Measurements from ENCODE around the gene C11orf86. TPM values are rescaled to one million over a fixed set of nuclear protein-coding genes. Genes with fewer than 3 reads are reported as not detected.

C11orf86 gene
- total and polyA plus RNA-seq, 2 donors (not counting 3 experiments of a cell fraction or from before 2014, with no cell fraction given), result not detected

- FAIRE-seq (no peak), DNase-seq (ENCODE audit: low read depth, low spot score) (no peak)
- TF ChIP-seq, protein P1, sequence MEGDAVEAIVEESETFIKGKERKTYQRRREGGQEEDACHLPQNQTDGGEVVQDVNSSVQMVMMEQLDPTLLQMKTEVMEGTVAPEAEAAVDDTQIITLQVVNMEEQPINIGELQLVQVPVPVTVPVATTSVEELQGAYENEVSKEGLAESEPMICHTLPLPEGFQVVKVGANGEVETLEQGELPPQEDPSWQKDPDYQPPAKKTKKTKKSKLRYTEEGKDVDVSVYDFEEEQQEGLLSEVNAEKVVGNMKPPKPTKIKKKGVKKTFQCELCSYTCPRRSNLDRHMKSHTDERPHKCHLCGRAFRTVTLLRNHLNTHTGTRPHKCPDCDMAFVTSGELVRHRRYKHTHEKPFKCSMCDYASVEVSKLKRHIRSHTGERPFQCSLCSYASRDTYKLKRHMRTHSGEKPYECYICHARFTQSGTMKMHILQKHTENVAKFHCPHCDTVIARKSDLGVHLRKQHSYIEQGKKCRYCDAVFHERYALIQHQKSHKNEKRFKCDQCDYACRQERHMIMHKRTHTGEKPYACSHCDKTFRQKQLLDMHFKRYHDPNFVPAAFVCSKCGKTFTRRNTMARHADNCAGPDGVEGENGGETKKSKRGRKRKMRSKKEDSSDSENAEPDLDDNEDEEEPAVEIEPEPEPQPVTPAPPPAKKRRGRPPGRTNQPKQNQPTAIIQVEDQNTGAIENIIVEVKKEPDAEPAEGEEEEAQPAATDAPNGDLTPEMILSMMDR (IDR thresholded peaks at IDR 0.05; ENCODE audit: extremely low read depth in 1 of 2, insufficient read depth in 1 of 2, low read depth in 1 of 2, low read length in 2 of 2), result no peak
- TF ChIP-seq MAX (IDR thresholded peaks at IDR 0.05; ENCODE audit: insufficient read depth, insufficient read length) (no peak), MYC (IDR thresholded peaks at IDR 0.05; ENCODE audit: low read depth, low read length) (no peak), POLR2AphosphoS5 (IDR thresholded peaks at IDR 0.05; ENCODE audit: insufficient read depth, low read depth, low read length) (no peak), GATA2 (IDR thresholded peaks at IDR 0.05; ENCODE audit: insufficient read depth, insufficient read length, low read depth, low read length) (no peak), JUN (IDR thresholded peaks at IDR 0.05; ENCODE audit: borderline replicate concordance, insufficient read depth, insufficient read length, low read depth) (no peak), EZH2 (IDR thresholded peaks at IDR 0.05; ENCODE audit: borderline replicate concordance, low read depth, low read length, severe bottlenecking) (no peak), POLR2A (IDR thresholded peaks at IDR 0.05; ENCODE audit: low read depth, low read length) (no peak), FOS (IDR thresholded peaks at IDR 0.05; ENCODE audit: borderline replicate concordance, insufficient read depth, low read length) (no peak)
- H3K9ac ChIP-seq (replicated peaks; ENCODE audit: extremely low read depth, insufficient read depth, low read length), result no peak overlapping the region
- no peaks in the 10 kb centered on the region for H3K9me3 ChIP-seq (replicated peaks; ENCODE audit: control insufficient read depth, insufficient read depth, low read length)
- intact Hi-C loops (cut with micrococcal nuclease) (loop anchor here (5.0 kb wide), 1 partner anchor 39 kb away; the partner anchor contains the start of gene SYT12), dilution Hi-C loops (cut with MboI; ENCODE audit: extremely low pct_ligation_motif_present, low sequenced_read_pairs) (no loop called here)
- H3K27ac ChIP-seq (ENCODE audit: insufficient read depth, low read depth, low read length), result no peak overlapping the region
- no TSS peak for BruUV-seq (replicated peaks)
- ChIA-PET POLR2A (no interaction called here), CTCF (interaction anchor here (1.1 kb wide), 1 partner anchor 8 kb away, joined by 3 read pairs; no protein-coding TSS in a partner anchor)
- H3K4me3 ChIP-seq (replicated peaks in 1 of 3; ENCODE audit: insufficient read depth in 1 of 3, low read depth in 1 of 3, low read length in 3 of 3), result no peak overlapping the region
- H3K4me2 ChIP-seq (ENCODE audit: insufficient read depth, low read length), result no peak overlapping the region
- peaks cover 6% of the 10 kb centered on the region for H3K4me1 ChIP-seq (ENCODE audit: control insufficient read depth, extremely low read depth, insufficient read depth, low read length)
- H4K20me1 ChIP-seq (replicated peaks; ENCODE audit: control insufficient read depth, extremely low read depth, insufficient read depth, low read length), result no peaks in the 10 kb centered on the region
- no peak overlapping the region for H2AFZ ChIP-seq (ENCODE audit: low read depth, low read length)
- H3K36me3 ChIP-seq (ENCODE audit: control insufficient read depth in 2 of 2, extremely low read depth in 1 of 2, insufficient read depth in 2 of 2, low read length in 2 of 2), result no peaks in the 10 kb centered on the region
- H3K27me3 ChIP-seq (ENCODE audit: control insufficient read depth in 2 of 2, insufficient read depth in 2 of 2, low read length in 2 of 2), result no peaks in the 10 kb centered on the region
- H3K9me1 ChIP-seq (replicated peaks; ENCODE audit: control insufficient read depth, extremely low read depth, insufficient read depth, low read length), result no peaks in the 10 kb centered on the region
- no peaks in the 10 kb centered on the region for H3K79me2 ChIP-seq (ENCODE audit: control insufficient read depth, insufficient read depth, low read length)
These were observed 8.3 kb downstream of the C11orf86 start for GRCh38 chr11:66983275-66983924.
